GM19043 (cell line): ENCODE results near the gene PEX16.
A peak's percentile ranks its signal among the peaks of the same experiment; 100 is the strongest.

Experiments used
- ATAC-seq: cut with Tn5 transposase; IDR thresholded peaks from one replicate; pipeline ENCODE4 v1.9.1; 2021; ENCODE audit warnings: low read depth; ENCODE audit not compliant: unreplicated experiment

PEX16 gene

GRCh38 chr11:45917623-45918330 lies at the start of gene PEX16:
TSS of gene PEX16 (minus strand) at chr11:45917877. CDS start at chr11:45917811, 66 bp downstream.
- ATAC-seq = peak; percentile 86

- no peak for ATAC-seq
These were observed 47.3 kb upstream of the PEX16 start for GRCh38 chr11:45964911-45965389.

GRCh38 chr11:45961751-45962240 lies 44.1 kb upstream of the PEX16 start:
- no peak for ATAC-seq

- no peak for ATAC-seq
These were observed 42.9 kb upstream of the PEX16 start for GRCh38 chr11:45960387-45961095.

- no peak for ATAC-seq
These were observed 42.2 kb upstream of the PEX16 start for GRCh38 chr11:45959851-45960250.

GRCh38 chr11:45949992-45950407 lies 32.3 kb upstream of the PEX16 start:
- ATAC-seq = no peak

GRCh38 chr11:45948356-45948755 lies 30.7 kb upstream of the PEX16 start:
- no peak for ATAC-seq

GRCh38 chr11:45947885-45948284 lies 30.2 kb upstream of the PEX16 start:
- no peak for ATAC-seq

GRCh38 chr11:45945397-45945999 lies 27.8 kb upstream of the PEX16 start:
- no peak for ATAC-seq

GRCh38 chr11:45942381-45942780 lies 24.7 kb upstream of the PEX16 start:
- no peak for ATAC-seq

- no peak for ATAC-seq
These were observed 23.6 kb upstream of the PEX16 start for GRCh38 chr11:45941285-45941684.

- ATAC-seq = no peak
These were observed 22.2 kb upstream of the PEX16 start for GRCh38 chr11:45939836-45940235.

GRCh38 chr11:45937916-45938315 lies 20.2 kb upstream of the PEX16 start:
- no peak for ATAC-seq

GRCh38 chr11:45936511-45937054 lies 18.9 kb upstream of the PEX16 start:
- no peak for ATAC-seq

GRCh38 chr11:45935349-45936064 lies 17.8 kb upstream of the PEX16 start:
- ATAC-seq = no peak

- no peak for ATAC-seq
These were observed 17.1 kb upstream of the PEX16 start for GRCh38 chr11:45934580-45935318.

- ATAC-seq = no peak
These were observed 16.3 kb upstream of the PEX16 start for GRCh38 chr11:45933846-45934579.

GRCh38 chr11:45933131-45933831 lies 15.6 kb upstream of the PEX16 start:
- peak; percentile 28 for ATAC-seq
